Fibroblast of lung (primary cell): ENCODE measurements around the gene ID2.

Experiments used
- EZH2 ChIP-seq: IDR thresholded peaks from 2 replicates; pipeline ENCODE4 v1.5.1; 2012; ENCODE audit warnings: low read length, control low read depth, mild to moderate bottlenecking; ENCODE audit errors: missing control alignments
- TF ChIP-seq, protein P1 (sequence below), 2 donors: IDR thresholded peaks in 1 of 2; conservative IDR thresholded peaks in 1 of 2; 1 replicate in 1 of 2; 2 replicates in 1 of 2; pipeline ENCODE4 v1.5.1; 2011 to 2012; ENCODE audit warnings: low read length in 2 of 2, control low read depth in 1 of 2, inconsistent platforms in 1 of 2, low read depth in 1 of 2, mild to moderate bottlenecking in 1 of 2

DNA sequence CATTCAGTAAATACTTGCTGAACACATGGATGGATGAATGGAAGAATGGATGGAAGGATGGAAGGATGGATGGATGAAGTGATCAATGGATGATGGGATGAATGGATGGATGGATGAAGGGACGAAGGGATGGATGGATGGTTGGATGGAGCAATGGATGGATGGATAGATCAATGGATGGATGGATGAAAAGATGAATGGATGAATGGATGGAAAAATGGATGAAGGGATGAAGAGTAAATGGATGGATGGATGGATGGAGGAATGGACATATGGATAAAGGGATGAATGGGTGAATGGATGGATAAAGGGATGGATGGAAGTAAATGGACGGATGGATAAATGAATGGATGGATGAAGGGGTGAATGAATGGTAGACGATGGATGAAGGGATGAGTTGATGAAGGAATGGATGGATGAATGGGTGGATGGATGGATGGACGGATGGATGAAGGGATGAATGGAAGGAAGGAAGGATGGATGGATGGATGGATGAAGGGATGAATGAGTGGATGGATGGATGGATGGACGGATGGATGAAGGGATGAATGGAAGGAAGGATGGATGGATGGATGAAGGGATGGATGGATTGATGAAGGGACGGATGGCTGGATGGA, 13.9 kb upstream of the ID2 start:
- TF ChIP-seq, protein P1, sequence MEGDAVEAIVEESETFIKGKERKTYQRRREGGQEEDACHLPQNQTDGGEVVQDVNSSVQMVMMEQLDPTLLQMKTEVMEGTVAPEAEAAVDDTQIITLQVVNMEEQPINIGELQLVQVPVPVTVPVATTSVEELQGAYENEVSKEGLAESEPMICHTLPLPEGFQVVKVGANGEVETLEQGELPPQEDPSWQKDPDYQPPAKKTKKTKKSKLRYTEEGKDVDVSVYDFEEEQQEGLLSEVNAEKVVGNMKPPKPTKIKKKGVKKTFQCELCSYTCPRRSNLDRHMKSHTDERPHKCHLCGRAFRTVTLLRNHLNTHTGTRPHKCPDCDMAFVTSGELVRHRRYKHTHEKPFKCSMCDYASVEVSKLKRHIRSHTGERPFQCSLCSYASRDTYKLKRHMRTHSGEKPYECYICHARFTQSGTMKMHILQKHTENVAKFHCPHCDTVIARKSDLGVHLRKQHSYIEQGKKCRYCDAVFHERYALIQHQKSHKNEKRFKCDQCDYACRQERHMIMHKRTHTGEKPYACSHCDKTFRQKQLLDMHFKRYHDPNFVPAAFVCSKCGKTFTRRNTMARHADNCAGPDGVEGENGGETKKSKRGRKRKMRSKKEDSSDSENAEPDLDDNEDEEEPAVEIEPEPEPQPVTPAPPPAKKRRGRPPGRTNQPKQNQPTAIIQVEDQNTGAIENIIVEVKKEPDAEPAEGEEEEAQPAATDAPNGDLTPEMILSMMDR (conservative IDR thresholded peaks at IDR 0.05 in 1 of 2, IDR thresholded peaks at IDR 0.05 in 1 of 2; ENCODE audit: low read depth in 1 of 2, low read length in 2 of 2) = no peak
- no peak for TF ChIP-seq EZH2
